ENCODE results near the gene STXBP5.

Gene STXBP5

GRCh38 chr6:147205690-147206600 lies 1.7 kb downstream of the STXBP5 start:
- DNase-seq (ENCODE audit: low spot score), result no peak
- TF ChIP-seq, protein P1, sequence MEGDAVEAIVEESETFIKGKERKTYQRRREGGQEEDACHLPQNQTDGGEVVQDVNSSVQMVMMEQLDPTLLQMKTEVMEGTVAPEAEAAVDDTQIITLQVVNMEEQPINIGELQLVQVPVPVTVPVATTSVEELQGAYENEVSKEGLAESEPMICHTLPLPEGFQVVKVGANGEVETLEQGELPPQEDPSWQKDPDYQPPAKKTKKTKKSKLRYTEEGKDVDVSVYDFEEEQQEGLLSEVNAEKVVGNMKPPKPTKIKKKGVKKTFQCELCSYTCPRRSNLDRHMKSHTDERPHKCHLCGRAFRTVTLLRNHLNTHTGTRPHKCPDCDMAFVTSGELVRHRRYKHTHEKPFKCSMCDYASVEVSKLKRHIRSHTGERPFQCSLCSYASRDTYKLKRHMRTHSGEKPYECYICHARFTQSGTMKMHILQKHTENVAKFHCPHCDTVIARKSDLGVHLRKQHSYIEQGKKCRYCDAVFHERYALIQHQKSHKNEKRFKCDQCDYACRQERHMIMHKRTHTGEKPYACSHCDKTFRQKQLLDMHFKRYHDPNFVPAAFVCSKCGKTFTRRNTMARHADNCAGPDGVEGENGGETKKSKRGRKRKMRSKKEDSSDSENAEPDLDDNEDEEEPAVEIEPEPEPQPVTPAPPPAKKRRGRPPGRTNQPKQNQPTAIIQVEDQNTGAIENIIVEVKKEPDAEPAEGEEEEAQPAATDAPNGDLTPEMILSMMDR (conservative IDR thresholded peaks at IDR 0.05; ENCODE audit: low read depth), result no peak
- H3K27ac ChIP-seq, result no peak overlapping the region
- POLR2A ChIA-PET (ENCODE audit: low non-redundant PET), result no interaction called here
- CTCF ChIA-PET, result no interaction called here

DNA sequence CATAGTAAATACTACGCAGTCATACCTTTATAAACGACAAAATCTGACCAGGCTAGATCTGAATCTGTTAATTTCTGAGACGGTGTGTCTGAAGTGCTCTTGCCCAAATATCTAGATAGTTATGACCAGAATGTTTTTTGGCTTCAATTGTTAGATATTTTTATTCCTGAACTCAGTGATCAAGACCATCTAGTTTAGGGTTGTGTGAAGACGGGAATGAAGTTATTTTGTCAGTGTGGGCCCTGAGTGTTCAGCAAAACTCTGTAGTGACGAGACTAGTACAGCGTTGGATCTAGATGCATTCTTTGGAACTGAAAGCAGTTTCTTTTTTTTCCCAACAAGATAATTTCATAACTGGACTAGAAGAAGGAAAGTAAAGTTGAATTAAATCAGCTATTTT lies 3.1 kb downstream of the STXBP5 start:
- no peak overlapping the region for H3K27ac ChIP-seq
- TF ChIP-seq, protein P1 (conservative IDR thresholded peaks at IDR 0.05; ENCODE audit: low read depth), result no peak
- ChIA-PET POLR2A (ENCODE audit: low non-redundant PET) (no interaction called here), CTCF (no interaction called here)
- no peak for DNase-seq (ENCODE audit: low spot score)

DNA sequence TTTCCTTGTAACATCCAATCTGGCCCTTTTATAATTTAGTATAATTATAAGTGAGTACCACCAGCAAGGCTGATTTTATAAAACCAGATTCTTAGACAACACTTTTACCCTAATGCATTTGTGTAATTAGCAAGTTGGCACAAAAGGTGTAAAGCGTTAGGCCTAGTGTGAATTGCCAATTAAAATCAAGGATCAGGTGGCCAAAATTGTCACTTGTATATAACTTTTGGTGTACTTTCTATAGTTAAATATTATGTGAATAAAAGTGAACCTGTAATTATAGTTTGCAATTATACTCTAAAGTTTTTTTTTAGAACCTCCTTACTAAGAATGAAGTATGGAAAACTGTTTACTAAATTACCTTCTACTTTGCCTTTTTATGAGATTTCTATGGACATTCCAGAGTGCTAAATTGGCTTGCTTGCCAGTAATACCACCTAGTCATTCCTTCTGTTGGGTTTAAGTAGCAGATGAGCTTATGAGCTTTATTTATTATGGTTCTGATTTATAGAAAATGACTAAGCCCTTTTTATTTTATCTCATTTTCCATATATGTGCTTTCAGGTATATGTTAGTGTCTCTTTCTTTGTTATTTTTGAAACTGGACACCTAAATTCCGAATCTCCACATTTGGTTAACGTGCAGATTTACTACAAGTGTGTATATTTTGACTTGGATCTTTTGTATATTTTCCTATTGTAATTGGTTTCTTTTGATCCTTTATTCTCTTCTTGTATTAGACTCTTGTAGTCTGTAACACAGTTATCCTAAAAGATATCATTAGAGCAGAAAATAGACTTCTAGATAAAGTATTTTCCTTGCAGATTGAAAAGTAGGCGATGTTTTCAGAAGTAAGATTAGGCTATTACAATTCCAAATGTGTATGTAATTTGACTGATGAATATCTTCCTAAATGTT lies 3.9 kb downstream of the STXBP5 start:
- TF ChIP-seq, protein P1 (conservative IDR thresholded peaks at IDR 0.05; ENCODE audit: low read depth), result no peak
- no peak for DNase-seq (ENCODE audit: low spot score)
- CTCF ChIA-PET, result no interaction called here
- H3K27ac ChIP-seq, result no peak overlapping the region
- POLR2A ChIA-PET (ENCODE audit: low non-redundant PET), result no interaction called here

DNA sequence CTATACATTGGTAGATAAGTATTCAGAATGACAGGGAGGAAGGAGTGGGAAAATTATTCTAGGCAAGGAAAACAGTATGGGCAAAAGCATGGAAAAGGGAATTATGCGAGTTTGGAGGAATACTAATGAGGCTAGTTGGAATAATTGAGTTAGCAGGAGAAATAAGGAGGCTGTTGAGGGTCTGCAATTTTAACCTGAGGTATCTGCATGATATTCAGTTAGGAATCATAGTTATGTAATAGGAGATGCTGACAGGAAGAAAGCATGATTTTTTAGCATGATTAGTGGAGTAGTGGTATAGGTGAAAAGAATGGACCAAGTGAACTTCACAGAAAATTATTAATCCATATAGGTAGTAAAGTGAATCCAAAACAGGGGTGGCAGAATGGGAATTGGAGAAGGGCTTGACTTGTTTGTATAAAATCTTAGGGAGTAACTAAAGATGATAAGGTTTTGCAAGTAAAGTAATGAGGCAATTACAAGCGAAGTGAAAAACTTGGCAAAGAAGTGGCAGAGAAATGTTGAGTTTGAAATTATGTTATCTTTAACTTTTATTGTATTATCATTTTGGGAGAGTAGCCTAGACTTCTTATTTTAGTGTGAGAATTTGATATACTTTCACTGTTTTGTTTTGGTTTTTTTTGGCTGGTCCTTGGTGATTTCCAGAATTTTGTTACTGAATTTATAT lies 5.7 kb downstream of the STXBP5 start:
- no peak overlapping the region for H3K27ac ChIP-seq
- ChIA-PET POLR2A (ENCODE audit: low non-redundant PET) (no interaction called here), CTCF (no interaction called here)
- DNase-seq (ENCODE audit: low spot score), result no peak
- TF ChIP-seq, protein P1 (conservative IDR thresholded peaks at IDR 0.05; ENCODE audit: low read depth), result no peak

DNA sequence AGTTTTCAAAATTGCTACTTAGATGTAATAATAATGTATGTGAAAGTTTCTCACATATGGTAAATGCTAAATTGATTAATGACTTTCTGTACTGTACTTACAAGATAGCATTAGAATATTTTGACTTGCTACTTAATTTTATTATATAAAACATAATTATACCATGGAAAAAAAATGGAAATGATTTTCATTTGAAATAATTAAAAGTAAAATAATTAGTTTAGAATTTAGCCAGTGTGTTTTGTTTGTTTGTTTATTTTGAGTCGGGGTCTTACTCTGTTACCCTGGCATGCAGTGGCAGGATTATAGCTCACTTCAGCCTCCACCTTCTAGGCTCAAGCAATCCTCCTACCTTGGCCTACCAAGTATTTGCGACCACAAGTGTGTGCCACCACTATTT lies 7.1 kb downstream of the STXBP5 start:
- TF ChIP-seq, protein P1 (conservative IDR thresholded peaks at IDR 0.05; ENCODE audit: low read depth), result no peak
- H3K27ac ChIP-seq, result no peak overlapping the region
- DNase-seq (ENCODE audit: low spot score), result no peak
- CTCF ChIA-PET, result interaction anchor here (0.6 to 0.9 kb wide), 2 partner anchors 28 to 86 kb away, joined by 3 read pairs; no protein-coding TSS in a partner anchor
- POLR2A ChIA-PET (ENCODE audit: low non-redundant PET), result no interaction called here

DNA sequence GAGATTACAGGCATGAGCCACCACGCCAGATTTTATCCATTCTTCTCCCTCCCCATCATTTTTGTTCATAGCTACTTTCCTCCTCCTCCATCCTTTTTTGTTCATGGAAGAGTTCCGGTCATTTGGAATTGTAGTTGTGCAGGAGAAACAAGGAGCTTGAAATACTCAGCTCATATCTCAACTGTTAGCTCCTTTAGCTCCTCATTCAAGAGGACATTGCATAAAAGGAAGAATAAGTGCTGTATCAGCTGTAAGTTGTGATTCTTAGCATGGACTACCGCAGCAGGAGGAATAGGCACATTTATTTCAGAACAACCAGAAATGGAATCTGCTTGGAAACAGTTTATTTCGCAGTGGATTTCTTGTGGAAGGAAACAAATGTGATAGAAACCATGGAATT lies 7.6 kb downstream of the STXBP5 start:
- CTCF ChIA-PET, result interaction anchor here (0.6 to 1.1 kb wide), 3 partner anchors 27 to 310 kb away, joined by 3 read pairs; no protein-coding TSS in a partner anchor
- DNase-seq (ENCODE audit: low spot score), result no peak
- H3K27ac ChIP-seq, result no peak overlapping the region
- TF ChIP-seq, protein P1 (conservative IDR thresholded peaks at IDR 0.05; ENCODE audit: low read depth), result no peak
- POLR2A ChIA-PET (ENCODE audit: low non-redundant PET), result no interaction called here

Data from RWPE1 (cell line).